Heart right ventricle (tissue), 16 donors: ENCODE results near the gene LRRC17. TPM values are rescaled to one million over a fixed set of nuclear protein-coding genes. Genes with fewer than 3 reads are reported as not detected.
"Not testable (repeated sequence)": the region's sequence is repeated elsewhere in the genome, so short reads cannot be mapped to it uniquely, and the experiment has no call there.

Experiments
- ATAC-seq, 8 donors: fragments of 200-7000 bp; cut with Tn5 transposase; one replicate each; pipeline ENCODE4 v1.9.1; 2020; ENCODE audit warnings: mild to moderate bottlenecking in 8 of 8, moderate library complexity in 8 of 8, moderate number of reproducible peaks in 1 of 8
- DNase-seq, 2 donors: peaks; one replicate each; pipeline ENCODE4 v3.0.0-alpha.2; 2020
- H3K27ac ChIP-seq, 10 donors: fragments of 200-600 bp; sonication (generic) in 2 of 10; one replicate each; pipeline versions ENCODE4 v1.5.0 to v1.8.0; 2020 to 2022; ENCODE audit warnings: mild to moderate bottlenecking in 3 of 10
- H3K27me3 ChIP-seq, 7 donors: fragments of 200-600 bp; one replicate each; pipeline ENCODE4 v1.8.0; 2021 to 2022; ENCODE audit warnings: mild to moderate bottlenecking in 2 of 7
- H3K36me3 ChIP-seq, 9 donors: fragments of 200-600 bp; sonication (generic) in 1 of 9; one replicate each; pipeline versions ENCODE4 v1.5.0 to v1.8.0; 2020 to 2022; ENCODE audit warnings: mild to moderate bottlenecking in 2 of 9
- H3K4me1 ChIP-seq, 9 donors: fragments of 200-600 bp; sonication (generic) in 1 of 9; one replicate each; pipeline versions ENCODE4 v1.5.0 to v1.8.0; 2020 to 2022; ENCODE audit warnings: mild to moderate bottlenecking in 4 of 9
- H3K4me3 ChIP-seq, 10 donors: fragments of 200-600 bp; sonication (generic) in 2 of 10; one replicate each; pipeline versions ENCODE4 v1.5.0 to v1.8.0; 2020 to 2022; ENCODE audit warnings: mild to moderate bottlenecking in 7 of 10, moderate library complexity in 2 of 10
- H3K9me3 ChIP-seq, 11 donors: fragments of 200-600 bp in 10 of 11; sonication (generic) in 2 of 11; one replicate each; pipeline versions ENCODE4 v1.5.0 to v1.8.0; 2013 to 2022; ENCODE audit warnings: mild to moderate bottlenecking in 2 of 11, control low read depth in 1 of 11, moderate library complexity in 1 of 11
- WGBS, 2 donors: extraction: QIAGEN DNeasy Blood & Tissue Kit; methylation state at CpG; one replicate each; pipeline ENCODE4 v1.1.7; 2013; ENCODE audit warnings: inconsistent platforms in 1 of 2; 5-methylcytosine and 5-hydroxymethylcytosine counted together
- intact Hi-C, 10 donors: fragments of 100-400 bp; cut with DNase I; formaldehyde crosslinking; loops; one replicate each; pipeline versions ENCODE4 v1.11.1 to v1.14.2; 2022
- polyA plus RNA-seq, 2 donors: library from polyadenylated mRNA; stranded (reverse); fragments of 200-250 nt; gene quantifications; one replicate each; pipeline ENCODE4 v1.2.3, GENCODE V29; 2013
- total RNA-seq, 10 donors: library from RNA; stranded (reverse); fragmentation: NEBNext Ultra II Directional in 3 of 10; extraction: Animal tissue kit (Norgen Biotek cat#: 25700) in 3 of 10; gene quantifications; one replicate each; pipeline versions ENCODE4 v1.2.1 to v1.2.4, GENCODE V29; 2021 to 2023
- TF ChIP-seq, protein P1 (sequence below), 9 donors: fragments of 200-600 bp; sonication (generic) in 2 of 9; IDR thresholded peaks; one replicate each; pipeline versions ENCODE4 v1.5.0 to v1.8.0; 2021 to 2022; ENCODE audit warnings: antibody characterized with exemption in 9 of 9, mild to moderate bottlenecking in 5 of 9, moderate library complexity in 1 of 9
- donor health status: Arrhythmogenic right ventricular cardiomyopathy.
- donor health status: ischemic (EF 13 %, LVEDD 7.1; RV severe dilation, severe dysfunction).
- donor health status: healthy with polysubstance abuse.
- donor health status: DM: no; HTN: yes; CAD: no.
- donor health status: DM: no; HTN: no; CAD: no.
- donor health status: ischemic (EF 25% LVEDD 6.9; RV normal size, moderate dysfunction).
- donor health status: ischemic (EF 25% LVEDD 5.7; RV mildly dilated, moderate dysfunction).
- donor health status: healthy.
- donor health status: DM: yes; HTN: yes; CAD: no.
- donor health status: Ischemic cardiomyopathy.
- donor health status: ischemic (EF 35%, LVEDD 5.7; RV mildly dilated, moderate dysfunction).
- donor health status: nonischemic (EF 11% LVEDD 7.7; RV severe dilation, severe dysfunction).
- donor health status: DM: yes; HTN: yes; CAD: no.
- donor health status: PGD.
- donor health status: ischemic (EF 29% LVEDD 5.4; RV normal size, mild dysfunction).
- donor health status: nonischemic (EF 23%, LVEDD 6.1; RV moderate dilation, normal function).

The LRRC17 gene
- total and polyA plus RNA-seq, 12 donors, result 0.12 to 9.5 (median 2.6) TPM

DNA sequence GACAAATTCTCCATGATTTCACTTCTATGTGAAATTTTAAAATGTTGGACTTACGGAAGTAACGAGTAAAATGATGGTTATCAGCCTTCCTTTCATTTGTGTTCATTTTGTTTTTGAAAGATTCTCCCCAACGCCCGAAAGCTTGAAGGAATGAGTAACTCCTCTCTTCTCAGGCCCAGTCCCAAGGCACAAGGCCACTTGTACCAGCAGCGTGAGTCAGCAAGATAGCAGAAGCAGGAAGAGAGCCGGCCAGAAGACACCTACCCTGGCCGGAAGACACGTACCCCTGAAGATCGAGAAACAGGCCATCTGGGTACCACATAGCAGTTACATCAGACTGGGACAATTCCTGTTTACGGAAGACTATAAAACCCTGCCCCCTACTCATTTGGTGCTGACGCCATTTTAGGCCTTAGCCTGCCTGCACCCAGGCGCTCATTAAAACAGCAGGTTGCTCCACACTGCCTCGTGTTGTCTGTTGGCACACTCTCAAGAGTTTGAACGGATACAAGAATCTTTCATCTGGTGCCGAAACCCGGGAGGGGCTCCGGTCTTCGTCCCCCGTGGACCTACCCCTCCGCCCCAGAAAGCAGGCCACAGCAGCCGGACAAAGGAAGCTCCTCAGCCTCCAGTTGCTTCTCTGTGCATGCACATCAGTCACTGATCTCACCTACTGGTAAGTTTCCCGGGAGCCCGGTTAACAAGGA lies 60.4 kb downstream of the LRRC17 start:
- Histone ChIP-seq H3K4me1 (peaks cover 0 to 3% (median 0%) of the 10 kb centered on the region in 9 donors), H3K36me3 (no peaks in the 10 kb centered on the region), H3K27me3 (no peaks in the 10 kb centered on the region), H3K9me3 (no peaks in the 10 kb centered on the region), H3K4me3 (no peak overlapping the region), H3K27ac (peak overlapping the region in 1 of 10 donors; percentile 45)
- intact Hi-C loops, result no loop called here
- WGBS, 2 donors, result 89 to 92% methylated on average over 23 of the region's 23 CpGs
- DNase-seq (no peak), ATAC-seq (no peak)
- TF ChIP-seq, protein P1, sequence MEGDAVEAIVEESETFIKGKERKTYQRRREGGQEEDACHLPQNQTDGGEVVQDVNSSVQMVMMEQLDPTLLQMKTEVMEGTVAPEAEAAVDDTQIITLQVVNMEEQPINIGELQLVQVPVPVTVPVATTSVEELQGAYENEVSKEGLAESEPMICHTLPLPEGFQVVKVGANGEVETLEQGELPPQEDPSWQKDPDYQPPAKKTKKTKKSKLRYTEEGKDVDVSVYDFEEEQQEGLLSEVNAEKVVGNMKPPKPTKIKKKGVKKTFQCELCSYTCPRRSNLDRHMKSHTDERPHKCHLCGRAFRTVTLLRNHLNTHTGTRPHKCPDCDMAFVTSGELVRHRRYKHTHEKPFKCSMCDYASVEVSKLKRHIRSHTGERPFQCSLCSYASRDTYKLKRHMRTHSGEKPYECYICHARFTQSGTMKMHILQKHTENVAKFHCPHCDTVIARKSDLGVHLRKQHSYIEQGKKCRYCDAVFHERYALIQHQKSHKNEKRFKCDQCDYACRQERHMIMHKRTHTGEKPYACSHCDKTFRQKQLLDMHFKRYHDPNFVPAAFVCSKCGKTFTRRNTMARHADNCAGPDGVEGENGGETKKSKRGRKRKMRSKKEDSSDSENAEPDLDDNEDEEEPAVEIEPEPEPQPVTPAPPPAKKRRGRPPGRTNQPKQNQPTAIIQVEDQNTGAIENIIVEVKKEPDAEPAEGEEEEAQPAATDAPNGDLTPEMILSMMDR (IDR thresholded peaks at IDR 0.05), result no peak

DNA sequence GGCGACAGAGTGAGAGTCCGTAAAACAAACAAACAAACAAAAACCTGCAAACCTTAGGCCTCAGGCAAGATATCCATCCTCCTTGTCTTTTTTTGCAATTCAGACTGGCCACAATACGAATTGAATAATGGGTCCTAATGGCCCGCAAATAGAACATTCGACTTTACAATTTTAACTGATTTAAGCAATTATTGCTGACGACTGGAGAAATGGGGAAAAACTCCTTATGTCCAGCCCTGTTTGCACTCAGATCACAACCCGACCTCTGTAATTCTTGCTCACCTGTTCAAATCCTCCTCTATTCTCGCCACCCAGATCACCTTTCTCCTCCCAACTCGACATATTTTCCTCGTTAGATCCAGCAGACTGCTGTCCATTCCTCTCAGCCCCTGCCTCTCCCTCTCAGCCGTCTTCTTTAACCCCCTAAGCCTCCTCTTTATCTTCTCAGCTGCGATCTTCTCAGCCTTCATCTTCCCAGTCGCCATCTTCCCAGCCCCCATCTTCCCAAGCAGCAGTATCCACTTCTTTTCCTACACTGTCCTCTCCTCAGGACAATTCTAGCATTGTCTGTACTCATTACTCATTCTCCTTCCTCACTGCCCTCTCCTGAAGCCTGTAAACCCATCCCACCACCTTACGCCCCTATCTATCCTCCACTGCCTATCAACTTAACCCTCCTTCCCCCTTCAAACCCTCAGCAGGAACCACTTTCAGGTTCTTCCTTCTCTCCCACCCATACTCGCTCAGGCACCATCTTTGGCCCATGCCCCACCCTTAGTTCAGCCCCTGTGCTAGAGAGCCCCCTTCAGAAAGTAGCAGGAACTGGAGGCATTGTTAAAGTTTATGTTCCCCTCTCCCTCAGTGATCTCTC lies 61.8 kb downstream of the LRRC17 start:
- no peak overlapping the region for H3K4me3 ChIP-seq
- peaks cover 0 to 10% (median 3%) of the 10 kb centered on the region in 11 donors for H3K9me3 ChIP-seq
- TF ChIP-seq, protein P1 (IDR thresholded peaks at IDR 0.05), result peak in 2 of 9 donors; percentile 12 to 37
- peaks cover 0 to 7% (median 0%) of the 10 kb centered on the region in 9 donors for H3K4me1 ChIP-seq
- intact Hi-C loops, result no loop called here
- ATAC-seq (no peak), DNase-seq (no peak)
- H3K27me3 ChIP-seq, result no peaks in the 10 kb centered on the region
- H3K27ac ChIP-seq, result no peak overlapping the region
- no peaks in the 10 kb centered on the region for H3K36me3 ChIP-seq
- WGBS, 2 donors, result 90% methylated on average over 15 of the region's 15 CpGs

DNA sequence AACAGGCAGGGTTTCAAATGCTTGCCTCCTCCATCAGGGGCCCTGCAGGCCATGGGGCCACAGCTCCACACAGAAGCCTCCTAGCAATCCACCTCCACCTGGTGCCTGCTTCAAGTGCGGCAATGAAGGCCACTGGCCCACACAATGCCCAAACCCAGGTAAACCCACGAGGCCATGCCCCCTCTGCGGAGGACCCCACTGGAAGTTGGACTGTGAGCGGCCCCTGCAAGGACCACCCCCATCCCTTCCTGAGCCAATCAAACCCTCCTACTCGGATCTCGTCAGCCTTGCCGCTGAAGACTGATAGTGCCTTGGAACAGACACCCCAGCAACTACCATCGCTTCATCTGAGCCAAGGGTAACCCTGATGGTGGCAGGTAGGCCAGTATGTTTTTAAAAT lies 63.1 kb downstream of the LRRC17 start:
- TF ChIP-seq, protein P1 (IDR thresholded peaks at IDR 0.05), result no peak
- Histone ChIP-seq H3K4me1 (peaks cover 0 to 7% (median 0%) of the 10 kb centered on the region in 9 donors), H3K36me3 (no peaks in the 10 kb centered on the region), H3K9me3 (peaks cover 0 to 21% (median 10%) of the 10 kb centered on the region in 11 donors), H3K27me3 (no peaks in the 10 kb centered on the region), H3K4me3 (no peak overlapping the region), H3K27ac (no peak overlapping the region)
- WGBS, 2 donors, result 82 to 84% methylated on average over 8 of the region's 8 CpGs
- intact Hi-C loops, result no loop called here
- no peak for ATAC-seq
- DNase-seq, result no peak

DNA sequence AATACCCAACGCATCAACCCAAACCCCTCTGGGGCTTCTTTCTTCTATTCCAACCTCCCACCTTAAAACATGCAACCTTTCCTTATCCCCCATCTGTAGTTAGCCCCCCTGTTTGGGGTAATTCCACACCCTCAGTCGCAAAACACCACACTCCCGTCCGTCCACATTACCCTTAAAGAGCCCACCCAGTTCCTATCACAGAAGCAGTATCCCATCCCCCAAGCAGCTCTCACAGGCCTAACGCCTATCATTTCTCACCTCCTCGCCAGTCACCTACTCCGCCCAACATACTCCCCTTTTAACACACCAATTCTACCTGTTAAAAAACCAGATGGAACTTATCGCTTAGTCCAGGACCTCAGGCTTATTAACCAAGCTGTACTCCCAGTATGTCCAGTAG lies 63.7 kb downstream of the LRRC17 start:
- Histone ChIP-seq H3K4me3 (no peak overlapping the region), H3K27ac (no peak overlapping the region), H3K9me3 (peaks cover 0 to 21% (median 10%) of the 10 kb centered on the region in 11 donors), H3K4me1 (peaks cover 0 to 7% (median 0%) of the 10 kb centered on the region in 9 donors), H3K36me3 (no peaks in the 10 kb centered on the region), H3K27me3 (no peaks in the 10 kb centered on the region)
- TF ChIP-seq, protein P1 (IDR thresholded peaks at IDR 0.05), result no peak
- DNase-seq (no peak), ATAC-seq (no peak)
- intact Hi-C loops, result no loop called here
- 87 to 93% methylated on average over 8 of the region's 8 CpGs for WGBS, 2 donors

DNA sequence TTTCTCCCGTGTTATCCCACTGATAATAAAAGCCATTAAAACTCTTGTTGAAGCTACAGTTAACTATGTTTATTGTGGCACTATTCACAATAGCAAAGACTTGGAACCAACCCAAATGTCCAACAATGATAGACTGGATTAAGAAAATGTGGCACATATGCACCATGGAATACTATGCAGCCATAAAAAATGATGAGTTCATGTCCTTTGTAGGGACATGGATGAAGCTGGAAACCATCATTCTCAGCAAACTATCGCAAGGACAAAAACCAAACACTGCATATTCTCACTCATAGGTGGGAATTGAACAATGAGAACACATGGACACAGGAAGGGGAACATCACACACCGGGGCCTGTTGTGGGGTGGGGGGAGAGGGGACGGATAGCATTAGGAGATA lies 64.8 kb downstream of the LRRC17 start:
- DNase-seq, ATAC-seq, H3K4me3 ChIP-seq, H3K4me1 ChIP-seq, intact Hi-C loops, H3K27ac ChIP-seq, H3K36me3 ChIP-seq, H3K27me3 ChIP-seq: not testable (repeated sequence)
- H3K9me3 ChIP-seq, result peaks cover 0 to 21% (median 10%) of the 10 kb centered on the region in 11 donors
- 90 to 92% methylated on average over 3 to 4 of the region's 4 CpGs for WGBS, 2 donors
